GM13976 (cell line): Measurements from ENCODE around the gene FLNA.

Source experiments
- DNase-seq: peaks from one replicate; pipeline ENCODE4 v3.0.0; 2012; ENCODE audit warnings: low spot score
- in situ Hi-C: fragments of 300-500 bp; cut with MboI; formaldehyde crosslinking; loops from one replicate; pipeline ENCODE4 v1.12.0; 2022; ENCODE audit warnings: low sequenced_read_pairs, mixed read lengths, inconsistent platforms; ENCODE audit not compliant: unreplicated experiment
- TF ChIP-seq, protein P1 (sequence below): IDR thresholded peaks from 2 replicates; pipeline ENCODE4 v1.5.1; 2012; ENCODE audit warnings: borderline replicate concordance, mild to moderate bottlenecking; ENCODE audit not compliant: insufficient read depth; ENCODE audit errors: extremely low read depth, missing control alignments, control extremely low read depth

Gene FLNA

DNA sequence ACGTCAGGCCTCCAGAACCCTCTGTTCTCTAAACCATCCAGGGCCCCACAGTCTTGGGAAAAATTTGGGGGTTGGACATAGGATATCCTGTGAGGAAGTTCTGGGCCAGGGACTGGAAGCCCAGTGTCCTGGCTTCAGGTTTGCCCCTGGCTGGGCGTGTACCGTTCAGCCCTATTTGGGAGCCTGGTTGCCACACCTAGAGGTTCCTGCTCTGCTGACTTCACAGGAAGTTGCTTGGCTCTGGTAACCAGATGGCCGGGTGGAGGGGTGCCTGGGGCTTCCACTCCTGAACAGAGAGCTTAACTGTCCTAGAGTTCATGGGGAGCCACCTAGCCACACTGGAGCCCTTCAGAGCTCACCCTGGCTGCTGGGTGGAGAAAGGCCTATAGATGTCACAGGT lies 38.0 kb upstream of the FLNA start:
- no peak for DNase-seq
- in situ Hi-C loops = no loop called here
- TF ChIP-seq, protein P1, sequence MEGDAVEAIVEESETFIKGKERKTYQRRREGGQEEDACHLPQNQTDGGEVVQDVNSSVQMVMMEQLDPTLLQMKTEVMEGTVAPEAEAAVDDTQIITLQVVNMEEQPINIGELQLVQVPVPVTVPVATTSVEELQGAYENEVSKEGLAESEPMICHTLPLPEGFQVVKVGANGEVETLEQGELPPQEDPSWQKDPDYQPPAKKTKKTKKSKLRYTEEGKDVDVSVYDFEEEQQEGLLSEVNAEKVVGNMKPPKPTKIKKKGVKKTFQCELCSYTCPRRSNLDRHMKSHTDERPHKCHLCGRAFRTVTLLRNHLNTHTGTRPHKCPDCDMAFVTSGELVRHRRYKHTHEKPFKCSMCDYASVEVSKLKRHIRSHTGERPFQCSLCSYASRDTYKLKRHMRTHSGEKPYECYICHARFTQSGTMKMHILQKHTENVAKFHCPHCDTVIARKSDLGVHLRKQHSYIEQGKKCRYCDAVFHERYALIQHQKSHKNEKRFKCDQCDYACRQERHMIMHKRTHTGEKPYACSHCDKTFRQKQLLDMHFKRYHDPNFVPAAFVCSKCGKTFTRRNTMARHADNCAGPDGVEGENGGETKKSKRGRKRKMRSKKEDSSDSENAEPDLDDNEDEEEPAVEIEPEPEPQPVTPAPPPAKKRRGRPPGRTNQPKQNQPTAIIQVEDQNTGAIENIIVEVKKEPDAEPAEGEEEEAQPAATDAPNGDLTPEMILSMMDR = no peak

DNA sequence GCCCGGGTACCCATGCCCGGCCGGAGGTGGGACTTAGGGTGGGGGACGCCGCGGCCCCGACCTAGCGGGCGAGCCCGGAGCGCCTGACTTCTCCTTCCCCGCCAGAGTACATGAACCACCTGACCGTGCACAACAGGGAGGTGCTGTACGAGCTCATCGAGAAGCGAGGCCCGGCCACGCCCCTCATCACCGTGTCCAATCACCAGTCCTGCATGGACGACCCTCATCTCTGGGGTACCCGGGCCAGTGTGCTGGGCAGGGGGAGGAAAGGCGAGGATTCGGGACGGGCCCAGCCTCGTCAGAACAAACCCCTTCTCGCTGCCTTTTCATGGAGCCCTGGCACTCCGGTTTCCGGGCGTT lies 37.5 kb upstream of the FLNA start:
- DNase-seq = peak; percentile 78
- in situ Hi-C loops = no loop called here
- TF ChIP-seq, protein P1 = no peak

DNA sequence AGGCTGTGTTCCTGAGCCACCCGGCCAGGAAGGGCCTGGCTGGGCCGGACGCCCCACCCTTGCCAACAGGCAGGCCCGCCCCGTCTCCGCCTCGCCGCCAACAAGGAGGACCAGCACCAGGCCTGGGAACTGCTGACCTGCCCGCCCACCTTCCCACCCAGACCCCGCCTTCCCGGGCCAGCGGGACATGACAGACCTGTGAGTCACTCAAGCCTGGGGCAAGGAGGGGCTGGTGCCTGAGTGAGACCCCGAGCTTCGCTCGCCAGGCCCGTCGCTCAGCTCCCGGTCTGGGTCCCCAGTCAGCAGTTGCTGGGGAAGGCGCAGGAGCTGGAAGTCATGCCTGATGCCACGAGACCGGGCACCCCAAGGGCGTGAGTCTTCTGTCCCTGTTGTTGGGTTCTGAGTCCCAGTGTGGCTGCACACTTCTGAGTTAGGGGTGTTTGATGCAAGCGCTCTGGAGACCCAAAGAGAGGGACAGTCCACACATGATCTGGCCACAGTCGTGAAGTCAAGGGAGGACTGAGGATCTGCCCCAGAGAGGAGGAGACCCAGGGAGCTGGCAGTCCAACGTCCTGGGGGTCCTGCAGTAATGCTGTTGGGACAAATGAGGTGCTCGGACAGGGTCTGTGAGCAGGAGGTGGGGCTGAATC lies 34.9 kb upstream of the FLNA start, which contains the start of gene DNASE1L1:
DNASE1L1 (minus strand) TSS at position 33 of the 650 bp plus-strand sequence. CDS start 3,686 bp downstream, outside the sequence.
- TF ChIP-seq, protein P1 = no peak
- peak; percentile 81 for DNase-seq
- in situ Hi-C loops = no loop called here

DNA sequence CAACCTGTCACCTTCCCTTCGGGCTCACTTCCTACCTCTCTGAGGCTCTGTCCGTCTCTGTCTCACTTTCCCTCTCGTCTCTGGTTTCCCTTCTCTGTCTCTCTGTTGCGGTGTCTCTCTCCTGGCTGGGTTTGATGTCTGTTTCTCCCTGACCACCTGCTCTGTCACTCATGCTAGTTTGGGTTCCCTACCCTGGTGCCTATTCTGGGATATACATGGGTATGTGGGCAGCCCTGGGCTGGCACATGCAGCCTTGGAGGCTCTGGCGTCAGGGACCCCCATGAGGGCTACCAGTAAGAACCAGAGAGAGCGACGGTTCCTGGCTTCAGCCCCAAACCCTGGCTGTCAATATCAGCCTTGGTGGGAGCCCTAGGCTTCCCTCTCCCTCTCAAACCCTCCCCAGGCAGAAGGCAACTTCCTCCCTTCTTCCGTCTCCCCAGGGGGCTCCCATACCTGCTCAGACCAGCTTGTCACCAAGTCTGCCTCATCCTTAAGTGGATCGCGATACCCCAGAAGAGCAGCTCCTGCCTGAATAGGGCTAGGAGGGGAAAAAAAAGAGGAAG lies 34.3 kb upstream of the FLNA start:
- no peak for DNase-seq
- TF ChIP-seq, protein P1 = no peak
- in situ Hi-C loops = no loop called here

DNA sequence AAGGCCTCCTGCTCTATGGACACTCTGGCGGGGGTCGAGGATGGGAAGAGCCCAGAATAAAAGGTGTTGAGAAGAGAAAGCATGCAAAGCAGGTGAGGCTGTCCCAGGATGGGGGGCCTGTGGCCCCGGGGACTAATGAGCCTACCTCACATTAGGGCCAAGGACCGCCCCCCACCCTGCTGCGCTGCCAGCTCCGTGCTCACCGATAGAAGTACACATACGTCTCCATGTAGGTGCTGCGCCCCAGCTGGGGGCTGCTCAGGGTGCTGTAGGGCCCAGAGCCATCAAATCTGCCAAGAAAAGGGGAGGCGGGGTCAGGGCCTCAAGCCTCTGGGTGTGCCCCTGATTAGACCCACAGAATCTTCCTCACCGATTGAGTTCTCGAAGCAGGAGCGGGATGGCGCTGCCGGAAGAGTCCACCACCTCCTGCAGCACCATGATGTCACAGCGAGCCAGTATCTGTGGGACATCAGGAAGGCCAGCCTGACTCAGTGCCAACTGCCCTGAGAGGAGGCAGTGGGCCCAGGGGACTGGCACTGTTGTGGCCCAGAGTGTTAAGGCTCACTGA lies 30.3 kb upstream of the FLNA start:
- in situ Hi-C loops = no loop called here
- DNase-seq = no peak
- TF ChIP-seq, protein P1 = no peak

DNA sequence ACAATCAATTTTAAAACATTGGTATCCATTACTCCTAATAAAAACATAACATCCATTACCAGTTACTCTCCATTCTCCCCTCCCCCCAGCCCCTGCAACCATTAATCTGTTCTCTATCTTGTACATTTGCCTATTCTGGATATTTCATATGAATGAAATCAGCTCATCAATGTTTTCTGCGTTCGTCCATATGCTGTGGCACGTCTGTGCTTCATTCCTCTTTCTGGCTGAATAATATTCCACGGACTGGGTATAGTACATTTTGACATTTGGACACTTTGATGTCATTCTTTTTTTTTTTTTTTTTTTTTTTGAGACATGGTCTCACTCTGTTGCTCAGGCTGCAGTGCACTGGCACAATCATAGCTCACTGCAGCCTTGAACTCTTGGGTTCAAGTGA lies 29.4 kb upstream of the FLNA start:
- DNase-seq = no peak
- TF ChIP-seq, protein P1 = no peak
- in situ Hi-C loops = no loop called here
